Activated T-helper 1 cell treated with anti-CD3 and anti-CD28 coated beads, Interleukin-2, amount 50 U/mL, for 16 hours (primary cell): ENCODE measurements around the gene PPARG.

Source experiments
- DNase-seq, 2 donors: peaks; one replicate each; pipeline ENCODE4 v3.0.0-alpha.2; 2020; ENCODE audit warnings: low read depth in 1 of 2, low spot score in 1 of 2

The PPARG gene

GRCh38 chr3:12343047-12343501 lies 54.2 kb downstream of the PPARG start:
- no peak for DNase-seq

GRCh38 chr3:12345141-12345561 lies 56.3 kb downstream of the PPARG start:
- DNase-seq = no peak

- no peak for DNase-seq
Measured at GRCh38 chr3:12345584-12346494, 57.0 kb downstream of the PPARG start.

GRCh38 chr3:12347301-12347700 lies 58.4 kb downstream of the PPARG start:
- no peak for DNase-seq

GRCh38 chr3:12349895-12350811 lies 61.3 kb downstream of the PPARG start:
- no peak for DNase-seq

GRCh38 chr3:12351145-12351544 lies 62.3 kb downstream of the PPARG start:
- no peak for DNase-seq

GRCh38 chr3:12352253-12352652 lies 63.4 kb downstream of the PPARG start:
- no peak for DNase-seq

GRCh38 chr3:12352755-12353154 lies 63.9 kb downstream of the PPARG start:
- DNase-seq = no peak

GRCh38 chr3:12353796-12354525 lies 65.1 kb downstream of the PPARG start:
- no peak for DNase-seq

- DNase-seq = no peak
Measured at GRCh38 chr3:12356175-12356574, 67.3 kb downstream of the PPARG start.

GRCh38 chr3:12356996-12357395 lies 68.1 kb downstream of the PPARG start:
- DNase-seq = no peak

- no peak for DNase-seq
Measured at GRCh38 chr3:12357456-12357855, 68.6 kb downstream of the PPARG start.

- DNase-seq = no peak
Measured at GRCh38 chr3:12363397-12364195, 74.7 kb downstream of the PPARG start.

GRCh38 chr3:12367346-12367745 lies 78.5 kb downstream of the PPARG start:
- DNase-seq = no peak

GRCh38 chr3:12369029-12369428 lies 80.2 kb downstream of the PPARG start:
- no peak for DNase-seq

GRCh38 chr3:12369598-12369997 lies 80.7 kb downstream of the PPARG start:
- DNase-seq = no peak

- no peak for DNase-seq
Measured at GRCh38 chr3:12370758-12371157, 81.9 kb downstream of the PPARG start.

GRCh38 chr3:12371525-12372140 lies 82.8 kb downstream of the PPARG start:
- no peak for DNase-seq

GRCh38 chr3:12372741-12373280 lies 83.9 kb downstream of the PPARG start:
- DNase-seq = no peak

GRCh38 chr3:12375572-12375971 lies 86.7 kb downstream of the PPARG start:
- DNase-seq = no peak
